Measurements from ENCODE around the gene DYSF. TPM values are rescaled to one million over a fixed set of nuclear protein-coding genes. Genes with fewer than 3 reads are reported as not detected.

Gene DYSF
- polyA plus RNA-seq, 1 donor (not counting 4 experiments of a cell fraction or from before 2014, with no cell fraction given), result 8.2 TPM

DNA sequence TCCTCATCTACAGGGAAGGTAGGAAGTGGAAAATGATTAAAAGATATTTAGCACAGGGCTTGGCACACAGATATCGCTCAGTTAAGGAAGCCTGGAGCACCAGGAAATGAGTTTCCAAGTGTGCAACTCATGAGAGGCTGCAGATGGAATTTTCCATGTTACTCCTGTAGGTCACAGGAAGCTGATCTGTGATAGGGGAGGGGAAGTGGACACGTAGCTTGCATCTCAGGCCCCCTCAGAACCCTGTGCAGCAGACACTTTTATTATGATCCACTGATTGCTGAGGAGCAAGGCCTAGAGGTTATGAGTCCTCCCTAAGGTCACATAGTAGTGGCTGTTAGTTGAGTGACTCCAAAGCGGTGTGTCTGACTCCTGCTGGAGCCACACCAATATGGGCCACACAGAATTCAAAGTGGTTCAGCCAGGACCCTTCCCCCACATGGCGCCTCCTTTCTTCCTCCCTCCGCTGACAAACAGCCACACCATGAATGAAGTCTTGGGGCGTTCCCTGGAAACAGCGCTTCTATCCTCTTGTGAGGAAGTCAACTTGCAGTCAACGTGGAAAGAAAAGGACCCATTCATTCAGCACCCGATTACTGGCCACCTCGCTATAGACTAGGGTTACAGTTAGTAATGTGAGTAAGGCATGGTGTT lies 21.5 kb downstream of the DYSF start:
- no peak overlapping the region for H3K4me2 ChIP-seq (ENCODE audit: control insufficient read depth, extremely low read depth, insufficient read depth, low read depth, low read length)
- no peaks in the 10 kb centered on the region for H4K20me1 ChIP-seq (ENCODE audit: control insufficient read depth, extremely low read depth, insufficient read depth, low read length)
- TF ChIP-seq, protein P1, sequence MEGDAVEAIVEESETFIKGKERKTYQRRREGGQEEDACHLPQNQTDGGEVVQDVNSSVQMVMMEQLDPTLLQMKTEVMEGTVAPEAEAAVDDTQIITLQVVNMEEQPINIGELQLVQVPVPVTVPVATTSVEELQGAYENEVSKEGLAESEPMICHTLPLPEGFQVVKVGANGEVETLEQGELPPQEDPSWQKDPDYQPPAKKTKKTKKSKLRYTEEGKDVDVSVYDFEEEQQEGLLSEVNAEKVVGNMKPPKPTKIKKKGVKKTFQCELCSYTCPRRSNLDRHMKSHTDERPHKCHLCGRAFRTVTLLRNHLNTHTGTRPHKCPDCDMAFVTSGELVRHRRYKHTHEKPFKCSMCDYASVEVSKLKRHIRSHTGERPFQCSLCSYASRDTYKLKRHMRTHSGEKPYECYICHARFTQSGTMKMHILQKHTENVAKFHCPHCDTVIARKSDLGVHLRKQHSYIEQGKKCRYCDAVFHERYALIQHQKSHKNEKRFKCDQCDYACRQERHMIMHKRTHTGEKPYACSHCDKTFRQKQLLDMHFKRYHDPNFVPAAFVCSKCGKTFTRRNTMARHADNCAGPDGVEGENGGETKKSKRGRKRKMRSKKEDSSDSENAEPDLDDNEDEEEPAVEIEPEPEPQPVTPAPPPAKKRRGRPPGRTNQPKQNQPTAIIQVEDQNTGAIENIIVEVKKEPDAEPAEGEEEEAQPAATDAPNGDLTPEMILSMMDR (optimal IDR thresholded peaks at IDR 0.05 in 1 of 3, IDR thresholded peaks at IDR 0.05 in 1 of 3, conservative IDR thresholded peaks at IDR 0.05 in 1 of 3; ENCODE audit: extremely low read depth in 1 of 3, insufficient read depth in 2 of 3, low read length in 3 of 3), result no peak
- TF ChIP-seq EZH2 (IDR thresholded peaks at IDR 0.05; ENCODE audit: low read length), result no peak
- H3K9me1 ChIP-seq (ENCODE audit: control insufficient read depth, extremely low read depth, insufficient read depth, low read length), result no peaks in the 10 kb centered on the region
- H3K36me3 ChIP-seq (ENCODE audit: control insufficient read depth in 2 of 2, extremely low read depth in 1 of 2, insufficient read depth in 2 of 2, low read length in 2 of 2), result no peaks in the 10 kb centered on the region
- peaks cover 6% of the 10 kb centered on the region for H3K4me1 ChIP-seq (ENCODE audit: control insufficient read depth, extremely low read depth, insufficient read depth, low read length)
- dilution Hi-C loops (cut with MboI; ENCODE audit: extremely low pct_ligation_motif_present, low sequenced_read_pairs), result no loop called here
- DNase-seq (ENCODE audit: low read depth, low spot score), result no peak
- no peak for FAIRE-seq
- H3K9me3 ChIP-seq (ENCODE audit: control insufficient read depth, low read depth, low read length), result no peaks in the 10 kb centered on the region
- H2AFZ ChIP-seq (ENCODE audit: control insufficient read depth, low read length), result no peak overlapping the region
- H3K9ac ChIP-seq (ENCODE audit: control insufficient read depth, extremely low read depth, insufficient read depth, low read length), result no peak overlapping the region
- H3K79me2 ChIP-seq (ENCODE audit: control insufficient read depth, insufficient read depth, low read length), result no peaks in the 10 kb centered on the region
- no peak overlapping the region for H3K4me3 ChIP-seq (ENCODE audit: control insufficient read depth in 2 of 3, extremely low read depth in 1 of 3, insufficient read depth in 2 of 3, low read depth in 1 of 3, low read length in 3 of 3)
- H3K27ac ChIP-seq (ENCODE audit: control insufficient read depth, insufficient read depth, low read length), result no peak overlapping the region
- no peaks in the 10 kb centered on the region for H3K27me3 ChIP-seq (ENCODE audit: control insufficient read depth, extremely low read depth, insufficient read depth, low read length)

GRCh38 chr2:71476495-71476894 lies 23.1 kb downstream of the DYSF start:
- Histone ChIP-seq H3K9ac (ENCODE audit: control insufficient read depth, extremely low read depth, insufficient read depth, low read length) (no peak overlapping the region), H3K9me1 (ENCODE audit: control insufficient read depth, extremely low read depth, insufficient read depth, low read length) (no peaks in the 10 kb centered on the region), H3K79me2 (ENCODE audit: control insufficient read depth, insufficient read depth, low read length) (no peaks in the 10 kb centered on the region), H3K4me3 (ENCODE audit: control insufficient read depth in 2 of 3, extremely low read depth in 1 of 3, insufficient read depth in 2 of 3, low read depth in 1 of 3, low read length in 3 of 3) (no peak overlapping the region), H3K27me3 (ENCODE audit: control insufficient read depth, extremely low read depth, insufficient read depth, low read length) (no peaks in the 10 kb centered on the region), H3K27ac (ENCODE audit: control insufficient read depth, insufficient read depth, low read length) (no peak overlapping the region), H3K4me2 (ENCODE audit: control insufficient read depth, extremely low read depth, insufficient read depth, low read depth, low read length) (no peak overlapping the region), H2AFZ (ENCODE audit: control insufficient read depth, low read length) (no peak overlapping the region), H3K36me3 (ENCODE audit: control insufficient read depth in 2 of 2, extremely low read depth in 1 of 2, insufficient read depth in 2 of 2, low read length in 2 of 2) (no peaks in the 10 kb centered on the region), H3K4me1 (ENCODE audit: control insufficient read depth, extremely low read depth, insufficient read depth, low read length) (peaks cover 2% of the 10 kb centered on the region), H3K9me3 (ENCODE audit: control insufficient read depth, low read depth, low read length) (no peaks in the 10 kb centered on the region), H4K20me1 (ENCODE audit: control insufficient read depth, extremely low read depth, insufficient read depth, low read length) (no peaks in the 10 kb centered on the region)
- TF ChIP-seq, protein P1 (optimal IDR thresholded peaks at IDR 0.05 in 1 of 3, IDR thresholded peaks at IDR 0.05 in 1 of 3, conservative IDR thresholded peaks at IDR 0.05 in 1 of 3; ENCODE audit: extremely low read depth in 1 of 3, insufficient read depth in 2 of 3, low read length in 3 of 3), result no peak
- no peak for TF ChIP-seq EZH2 (IDR thresholded peaks at IDR 0.05; ENCODE audit: low read length)
- dilution Hi-C loops (cut with MboI; ENCODE audit: extremely low pct_ligation_motif_present, low sequenced_read_pairs), result no loop called here
- FAIRE-seq (no peak), DNase-seq (ENCODE audit: low read depth, low spot score) (no peak)

All from keratinocyte (primary cell).